ENCODE data around the gene EXD3. TPM values are rescaled to one million over a fixed set of nuclear protein-coding genes. Genes with fewer than 3 reads are reported as not detected.

The EXD3 gene
- total and polyA plus RNA-seq, 9 of the 15 experiments (the other 6 are each of a cell fraction or from before 2014, with no cell fraction given) = 0.29 to 12.5 (median 3.9) TPM

GRCh38 chr9:137319011-137319738, 103.8 kb downstream of the EXD3 start (continued):
- TF ChIP-seq CHD7 (IDR thresholded peaks at IDR 0.05; ENCODE audit: low read depth, low read length) (no peak), RB1 (IDR thresholded peaks at IDR 0.05; ENCODE audit: low read depth) (peak; percentile 33; the same call in 1 of the 2 replicates), GTF3C2 (IDR thresholded peaks at IDR 0.05; ENCODE audit: borderline replicate concordance, extremely low read depth, insufficient read length) (no peak), ZNF584 (CRISPR knock-in tag; IDR thresholded peaks at IDR 0.05; ENCODE audit: low read depth) (no peak), NRF1 (conservative IDR thresholded peaks at IDR 0.05 in 1 of 2, IDR thresholded peaks at IDR 0.05 in 1 of 2) (peak in 1 of 2 experiments; percentile 22; a peak in 1 of 4 replicates), TEAD1 (CRISPR knock-in tag; IDR thresholded peaks at IDR 0.05) (no peak), RBBP5 (IDR thresholded peaks at IDR 0.05; ENCODE audit: borderline replicate concordance, insufficient read depth, low read length, poor library complexity, severe bottlenecking) (no peak), ZNF695 (CRISPR knock-in tag; IDR thresholded peaks at IDR 0.05) (no peak), GTF2B (IDR thresholded peaks at IDR 0.05; ENCODE audit: extremely low read depth, insufficient read length) (no peak), ILK (tag; IDR thresholded peaks at IDR 0.05; ENCODE audit: borderline replicate concordance, low read depth) (no peak)
